ENCODE data around the gene ATP6V1G2.
"Not testable (repeated sequence)": the region's sequence is repeated elsewhere in the genome, so short reads cannot be mapped to it uniquely, and the experiment has no call there.

Gene ATP6V1G2

DNA sequence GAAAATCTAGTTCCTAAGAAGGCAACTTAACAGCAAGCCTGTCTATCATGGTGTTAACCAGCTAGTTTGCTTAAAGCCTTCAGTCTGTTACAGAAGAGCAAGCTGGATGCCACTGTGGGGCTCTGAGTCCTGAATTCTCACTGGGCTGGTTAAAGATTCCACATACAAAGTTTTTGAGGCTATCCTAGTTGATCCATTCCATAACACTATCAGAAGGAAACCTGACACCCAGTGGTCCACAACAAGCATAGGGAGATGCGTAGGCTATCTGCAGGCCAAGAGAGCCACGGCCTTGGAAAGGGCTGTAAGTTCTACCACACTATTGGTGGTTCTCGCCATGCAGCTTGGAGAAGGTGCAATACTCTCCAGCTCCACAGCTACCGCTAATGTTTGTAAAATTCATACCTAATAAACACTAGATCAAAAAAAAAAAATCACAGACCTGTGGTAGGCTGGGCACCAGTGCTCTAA lies 18.1 kb downstream of the ATP6V1G2 start:
- DNase-seq = no peak

- DNase-seq = no peak
These were observed 20.3 kb downstream of the ATP6V1G2 start for GRCh38 chr6:31525932-31526591.

GRCh38 chr6:31525553-31525931 lies 20.9 kb downstream of the ATP6V1G2 start:
- no peak for DNase-seq

- no peak for DNase-seq
These were observed 24.6 kb downstream of the ATP6V1G2 start for GRCh38 chr6:31521835-31522234.

DNA sequence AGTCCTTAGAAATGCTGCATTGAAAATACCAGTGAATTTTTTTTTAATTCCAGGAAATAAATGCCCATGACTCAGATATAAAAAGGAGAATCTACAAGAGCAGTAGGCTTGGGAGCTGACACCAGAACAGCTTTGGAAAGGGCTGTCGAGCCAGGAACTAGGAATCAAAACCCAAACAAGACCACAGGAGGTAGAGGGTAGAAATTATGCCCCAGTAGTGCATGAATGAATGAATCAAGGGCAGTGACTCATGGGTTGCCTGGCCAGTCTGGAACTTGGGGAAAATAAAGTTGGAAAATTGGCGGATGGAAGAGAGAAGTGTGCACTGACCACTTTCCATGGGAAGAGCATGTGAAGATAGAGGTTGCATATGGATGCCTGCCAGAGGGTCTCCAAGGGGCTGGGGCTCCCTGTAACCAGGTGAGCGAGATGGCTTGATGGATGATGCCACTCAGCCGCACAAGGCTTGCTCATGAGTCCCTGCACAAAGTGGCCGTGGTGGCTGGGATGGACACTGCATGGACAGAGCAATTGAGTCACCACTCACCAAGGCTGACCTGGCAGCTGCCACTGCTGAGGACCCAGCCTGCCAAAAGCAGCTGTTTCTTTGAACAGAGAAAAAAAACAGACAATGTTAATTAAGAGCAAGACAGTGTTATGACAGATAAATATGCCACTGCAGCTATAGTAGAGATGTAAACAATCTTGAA lies 32.8 kb downstream of the ATP6V1G2 start:
- no peak for DNase-seq

- no peak for DNase-seq
These were observed 36.4 kb downstream of the ATP6V1G2 start for GRCh38 chr6:31510007-31510406.

DNA sequence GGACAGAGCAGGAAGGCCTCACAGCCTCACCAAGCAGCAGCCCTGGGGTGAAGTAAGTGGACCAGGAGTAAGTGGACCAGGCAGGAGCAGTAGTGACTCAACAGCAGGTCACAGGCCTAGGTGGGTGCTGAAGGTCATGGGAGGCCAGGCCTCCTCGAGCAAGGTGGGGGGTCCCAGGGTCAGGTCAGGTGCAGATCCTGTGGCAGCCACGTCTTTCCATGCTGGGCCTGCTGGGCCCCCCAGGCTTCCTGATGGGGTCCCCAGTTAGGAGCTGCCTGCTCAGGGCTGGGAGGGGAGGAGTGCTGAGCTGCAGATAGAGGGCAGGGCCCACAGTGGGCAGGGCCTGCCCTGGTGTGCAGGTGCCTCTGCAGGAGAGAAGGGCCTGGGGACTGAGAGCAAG lies 37.4 kb downstream of the ATP6V1G2 start:
- DNase-seq = not testable (repeated sequence)

GRCh38 chr6:31502586-31502985 lies 43.8 kb downstream of the ATP6V1G2 start:
- no peak for DNase-seq

DNA sequence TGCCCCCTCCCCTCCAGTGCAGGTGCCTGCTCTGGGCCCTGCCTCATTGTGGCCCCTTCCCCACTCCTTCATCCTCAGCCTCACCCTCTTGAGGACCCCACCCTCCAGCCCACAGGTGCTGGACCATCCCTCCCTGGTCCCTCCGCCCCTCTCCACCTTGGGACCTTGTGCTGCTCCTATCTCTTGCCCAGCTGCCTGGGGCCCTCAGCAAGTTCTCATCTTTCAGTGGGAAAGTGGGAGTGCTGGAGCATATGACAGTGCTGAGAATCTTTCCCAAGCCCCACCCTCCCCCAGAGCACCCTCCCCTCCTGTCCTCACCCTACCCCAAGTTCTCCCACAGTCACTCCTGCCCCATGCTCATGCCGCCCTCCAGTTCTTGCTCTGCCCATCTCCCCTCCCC lies 46.8 kb downstream of the ATP6V1G2 start:
- not testable (repeated sequence) for DNase-seq

DNA sequence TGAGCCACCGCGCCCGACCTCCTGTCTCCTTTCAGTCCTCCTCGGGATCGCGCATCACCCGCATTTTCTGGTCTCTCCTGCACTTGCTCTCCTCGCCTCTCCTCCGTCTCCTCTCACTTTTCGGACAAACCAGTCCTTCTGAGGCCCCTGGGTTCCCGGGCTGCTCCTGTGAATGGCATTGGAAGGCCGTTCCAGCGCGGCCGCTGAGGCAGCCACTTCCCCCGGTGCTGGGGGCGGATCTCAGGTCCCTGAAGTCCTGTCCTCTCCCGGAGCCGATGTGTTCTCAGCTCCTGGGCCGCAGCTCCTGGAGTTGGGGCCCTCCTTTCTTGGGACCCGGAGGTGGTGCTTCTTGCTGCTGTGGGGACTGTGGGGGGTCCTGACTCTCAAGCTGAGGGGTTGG lies 47.7 kb downstream of the ATP6V1G2 start:
- no peak for DNase-seq

GRCh38 chr6:31497531-31498476 lies 48.6 kb downstream of the ATP6V1G2 start, which contains the start of gene MICB:
MICB (plus strand) TSS chr6:31498145; CDS start chr6:31498194, 49 bp downstream.
- no peak for DNase-seq

DNA sequence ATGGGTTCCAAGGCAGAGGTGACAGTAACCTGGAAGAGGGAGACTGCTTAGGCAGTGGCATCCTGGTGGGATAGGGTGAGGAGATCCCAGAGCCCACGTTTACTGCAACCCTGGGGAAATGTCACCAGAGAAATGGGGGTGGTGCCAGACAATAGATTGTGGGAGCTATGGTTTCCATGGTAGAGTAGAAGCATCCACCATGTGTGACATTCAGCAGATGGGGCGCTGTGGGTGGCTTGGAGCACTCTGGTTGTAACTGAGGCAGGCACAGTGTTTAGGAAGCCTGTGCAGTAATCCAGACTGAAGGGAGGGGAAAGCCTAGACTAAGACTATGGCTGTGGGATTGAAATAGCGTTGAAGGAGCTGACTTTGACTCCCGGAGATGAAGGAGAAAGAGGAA lies 49.6 kb downstream of the ATP6V1G2 start:
- DNase-seq = not testable (repeated sequence)

DNA sequence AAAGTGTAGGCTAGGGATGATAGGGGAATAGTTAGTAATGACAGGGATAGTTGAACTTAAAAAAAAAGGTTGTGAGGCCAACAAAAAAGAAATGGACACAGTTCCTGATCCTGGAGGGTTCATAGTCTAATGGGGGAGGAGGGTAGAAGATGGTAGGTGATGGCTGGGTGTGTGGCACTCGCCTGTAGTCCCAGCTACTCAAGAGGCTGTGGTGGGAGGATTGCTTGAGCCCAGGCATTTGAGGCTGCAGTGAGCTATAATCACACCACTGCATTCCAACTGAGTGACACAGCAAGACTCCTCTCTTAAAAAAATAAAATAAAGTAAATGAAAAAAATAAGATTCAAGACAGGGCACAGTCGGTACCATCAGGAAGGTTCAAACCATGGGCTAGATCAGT lies 50.8 kb downstream of the ATP6V1G2 start:
- DNase-seq = no peak

Measured in NCI-H187 treated with DMSO at 0.1 percent for 48 hours (cell line).